HepG2 (cell line): ENCODE data around the gene PRMT5. TPM values are rescaled to one million over a fixed set of nuclear protein-coding genes. Genes with fewer than 3 reads are reported as not detected.

Experiments used
- ATAC-seq: fragments of 200-7000 bp; cut with Tn5 transposase; 3 replicates; pipeline ENCODE4 v1.9.1; 2020; ENCODE audit warnings: mild to moderate bottlenecking, moderate library complexity
- BruUV-seq: library from RNA; stranded (reverse); fragments of 400-500 nt; replicated peaks from 2 replicates; lab custom pipeline; 2021; lab: Mats Ljungman, UMichigan
- CTCF ChIA-PET: fragments of 300-600 bp; formaldehyde crosslinking; extraction: SDS; loops from one replicate; lab custom pipeline; 2021; ENCODE audit warnings: low total read pairs, inconsistent platforms, low intra/inter-chr PET ratio; lab: Yijun Ruan, JAX
- POLR2A ChIA-PET: fragments of 350-600 bp; sonication (Branson Sonifier 250); formaldehyde crosslinking; loops from one replicate; lab custom pipeline; 2020; ENCODE audit warnings: antibody characterized with exemption, inconsistent platforms; lab: Yijun Ruan, JAX
- DNase-seq: peaks from one replicate; pipeline ENCODE4 v3.0.0-alpha.2; 2015; ENCODE audit warnings: low spot score
- FAIRE-seq: peaks from 3 replicates; lab custom pipeline; 2011; peaks lifted over from hg19 to GRCh38; lab: Jason Lieb, UNC
- H2AFZ ChIP-seq: one replicate; pipeline ENCODE4 v1.6.1; 2011; ENCODE audit warnings: low read length, inconsistent platforms
- H3K27ac ChIP-seq: fragments of 300-600 bp; 3 replicates; pipeline ENCODE4 v1.8.0; 2011; ENCODE audit warnings: mixed run types, mild to moderate bottlenecking, mixed read lengths, low read length, inconsistent platforms; ENCODE audit not compliant: insufficient read depth; ENCODE audit errors: extremely low read length
- H3K27me3 ChIP-seq, 2 experiments: fragments of 200-600 bp in 1 of 2; 2 replicates in 1 of 2; 3 replicates in 1 of 2; pipeline versions ENCODE4 v1.6.0 to v1.8.0; 2011; ENCODE audit warnings: low read length in 2 of 2, mild to moderate bottlenecking in 2 of 2, moderate library complexity in 2 of 2, inconsistent platforms in 1 of 2; ENCODE audit not compliant: insufficient read depth in 2 of 2, control insufficient read depth in 1 of 2
- H3K36me3 ChIP-seq, 2 experiments: fragments of 200-600 bp in 1 of 2; replicated peaks in 1 of 2; 2 replicates in 1 of 2; 3 replicates in 1 of 2; pipeline versions ENCODE4 v1.5.1 to v1.8.0; 2011; ENCODE audit warnings: low read length in 2 of 2, inconsistent platforms in 1 of 2; ENCODE audit not compliant: insufficient read depth in 2 of 2, control insufficient read depth in 1 of 2
- H3K4me1 ChIP-seq: 2 replicates; pipeline ENCODE4 v1.5.1; 2012; ENCODE audit warnings: low read length, inconsistent platforms; ENCODE audit not compliant: insufficient read depth
- H3K4me2 ChIP-seq: 2 replicates; pipeline ENCODE4 v1.6.0; 2011; ENCODE audit warnings: low read depth, low read length, inconsistent platforms
- H3K4me3 ChIP-seq, 3 experiments: fragments of 200-600 bp in 1 of 3; sonication (generic), shearing (Covaris generic) in 1 of 3; replicated peaks in 1 of 3; 2 replicates each; pipeline ENCODE4 v1.5.1; 2011 to 2016; ENCODE audit warnings: low read length in 3 of 3, inconsistent platforms in 2 of 3, low read depth in 2 of 3, mild to moderate bottlenecking in 2 of 3, control low read depth in 1 of 3, mixed read lengths in 1 of 3; ENCODE audit not compliant: insufficient read depth in 1 of 3
- H3K79me2 ChIP-seq: one replicate; pipeline ENCODE4 v1.6.1; 2011; ENCODE audit warnings: low read length, inconsistent platforms; ENCODE audit not compliant: insufficient read depth
- H3K9ac ChIP-seq: 2 replicates; pipeline ENCODE4 v1.6.0; 2011; ENCODE audit warnings: mild to moderate bottlenecking, low read depth, low read length, inconsistent platforms; ENCODE audit not compliant: insufficient read depth
- H3K9me3 ChIP-seq: 2 replicates; pipeline ENCODE4 v1.5.1; 2012; ENCODE audit warnings: mild to moderate bottlenecking, low read length
- H4K20me1 ChIP-seq: 2 replicates; pipeline ENCODE4 v1.6.0; 2011; ENCODE audit warnings: inconsistent platforms, mild to moderate bottlenecking, low read length, moderate library complexity; ENCODE audit not compliant: insufficient read depth
- ASH2L ChIP-seq: fragments of 300-600, 200-600 bp; sonication (generic); IDR thresholded peaks from 2 replicates; pipeline ENCODE4 v1.7.0; 2017; ENCODE audit warnings: low read depth, mild to moderate bottlenecking, moderate library complexity, mixed read lengths, low read length; ENCODE audit not compliant: insufficient read length
- KAT7 ChIP-seq: IDR thresholded peaks from 2 replicates; pipeline ENCODE4 v1.6.1; 2018; ENCODE audit warnings: borderline replicate concordance, missing compliant biosample characterization
- MAFG ChIP-seq: sonication (generic); formaldehyde crosslinking; IDR thresholded peaks from 2 replicates; pipeline ENCODE4 v1.5.1; 2020; ENCODE audit warnings: mild to moderate bottlenecking, missing genetic modification reagents
- MEIS1 ChIP-seq: sonication (generic); formaldehyde crosslinking; IDR thresholded peaks from 2 replicates; pipeline ENCODE4 v1.9.0; 2021; ENCODE audit warnings: mild to moderate bottlenecking, missing genetic modification reagents, moderate library complexity, borderline replicate concordance
- NR2C2 ChIP-seq: sonication (generic); formaldehyde crosslinking; IDR thresholded peaks from 2 replicates; pipeline ENCODE4 v1.4.0; 2020; ENCODE audit warnings: missing genetic modification reagents, mild to moderate bottlenecking, moderate library complexity, borderline replicate concordance
- RCOR2 ChIP-seq: IDR thresholded peaks from 2 replicates; pipeline ENCODE4 v1.6.1; 2016; ENCODE audit warnings: missing biosample characterization, missing genetic modification reagents
- ZNF564 ChIP-seq: sonication (generic); formaldehyde crosslinking; IDR thresholded peaks from 2 replicates; pipeline ENCODE4 v1.8.1; 2023; ENCODE audit warnings: mild to moderate bottlenecking, missing genetic modification reagents
- ZSCAN21 ChIP-seq: sonication (generic); formaldehyde crosslinking; IDR thresholded peaks from 2 replicates; pipeline ENCODE4 v1.8.0; 2022; ENCODE audit warnings: mild to moderate bottlenecking, missing genetic modification reagents, moderate library complexity, borderline replicate concordance
- ZSCAN31 ChIP-seq: sonication (generic); formaldehyde crosslinking; IDR thresholded peaks from 2 replicates; pipeline ENCODE4 v1.5.0; 2020; ENCODE audit warnings: low read depth, mild to moderate bottlenecking, missing genetic modification reagents
- WGBS: methylation state at CpG from one replicate; pipeline ENCODE4 v1.1.6; 2017; ENCODE audit warnings: low lambda C conversion rate; 5-methylcytosine and 5-hydroxymethylcytosine counted together
- in situ Hi-C: cut with HindIII; loops from 2 replicates; pipeline ENCODE4 v1.10.0; 2017; ENCODE audit warnings: low pct_unique_long_range_greater_than_20kb; ENCODE audit not compliant: extremely low pct_ligation_motif_present
- intact Hi-C: fragments of 100-400 bp; cut with micrococcal nuclease; formaldehyde crosslinking; loops from one replicate; pipeline ENCODE4 v1.10.0; 2022; ENCODE audit not compliant: unreplicated experiment
- polyA plus RNA-seq, 8 experiments: library from polyadenylated mRNA; depleted of rRNA in 3 of 8; stranded (reverse) in 7 of 8; unstranded in 1 of 8; fragments of >200 nt; fragmentation: Illumina TruSeq in 4 of 8; extraction: Trizol in 4 of 8; gene quantifications; 2 replicates each; pipeline versions ENCODE4 v1.2.1 to v1.2.3, GENCODE V29; 2011 to 2016; ENCODE audit warnings: low read depth in 4 of 8, missing spikeins in 1 of 8, mixed read lengths in 1 of 8; ENCODE audit not compliant: insufficient read depth in 1 of 8
- total RNA-seq, 5 experiments: library from RNA; depleted of rRNA; stranded (reverse); fragments of >200 nt; fragmentation: Illumina TruSeq; extraction: Trizol; gene quantifications; 2 replicates each; pipeline ENCODE4 v1.2.3, GENCODE V29; 2016; ENCODE audit warnings: low read depth in 1 of 5
- TF ChIP-seq, protein P1 (sequence below): sonication (generic); formaldehyde crosslinking; IDR thresholded peaks from 2 replicates; pipeline ENCODE4 v1.5.1; 2020; ENCODE audit warnings: missing genetic modification reagents, mild to moderate bottlenecking, borderline replicate concordance
- TF ChIP-seq, protein P2 (sequence below): sonication (generic); formaldehyde crosslinking; IDR thresholded peaks from 2 replicates; pipeline ENCODE4 v1.4.0; 2020; ENCODE audit warnings: missing genetic modification reagents, borderline replicate concordance

The PRMT5 gene
- total and polyA plus RNA-seq, 2 of the 13 experiments (the other 11 are each of a cell fraction or from before 2014, with no cell fraction given): 210 to 354 TPM

- TF ChIP-seq MEIS1 (CRISPR knock-in tag) (0 out of 2 replicates have a peak, but pooled peaks have one; percentile 12), ZNF564 (CRISPR knock-in tag) (peak; percentile 87; the same call in 1 of the 2 replicates), KAT7 (CRISPR knock-in tag) (peak; percentile 94)
- TF ChIP-seq, protein P1, sequence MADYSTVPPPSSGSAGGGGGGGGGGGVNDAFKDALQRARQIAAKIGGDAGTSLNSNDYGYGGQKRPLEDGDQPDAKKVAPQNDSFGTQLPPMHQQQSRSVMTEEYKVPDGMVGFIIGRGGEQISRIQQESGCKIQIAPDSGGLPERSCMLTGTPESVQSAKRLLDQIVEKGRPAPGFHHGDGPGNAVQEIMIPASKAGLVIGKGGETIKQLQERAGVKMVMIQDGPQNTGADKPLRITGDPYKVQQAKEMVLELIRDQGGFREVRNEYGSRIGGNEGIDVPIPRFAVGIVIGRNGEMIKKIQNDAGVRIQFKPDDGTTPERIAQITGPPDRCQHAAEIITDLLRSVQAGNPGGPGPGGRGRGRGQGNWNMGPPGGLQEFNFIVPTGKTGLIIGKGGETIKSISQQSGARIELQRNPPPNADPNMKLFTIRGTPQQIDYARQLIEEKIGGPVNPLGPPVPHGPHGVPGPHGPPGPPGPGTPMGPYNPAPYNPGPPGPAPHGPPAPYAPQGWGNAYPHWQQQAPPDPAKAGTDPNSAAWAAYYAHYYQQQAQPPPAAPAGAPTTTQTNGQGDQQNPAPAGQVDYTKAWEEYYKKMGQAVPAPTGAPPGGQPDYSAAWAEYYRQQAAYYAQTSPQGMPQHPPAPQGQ (CRISPR knock-in tag): peak; percentile 80; the same call in 1 of the 2 replicates
These were observed 37.0 kb upstream of the PRMT5 start (continued) for GRCh38 chr14:22965916-22966782.

GRCh38 chr14:22962061-22962676 lies 33.0 kb upstream of the PRMT5 start:
- Histone ChIP-seq H3K4me3 (no peak overlapping the region), H3K4me1 (peaks cover 54% of the 10 kb centered on the region), H2AFZ (no peak overlapping the region), H3K36me3 (no peaks in the 10 kb centered on the region), H3K79me2 (no peaks in the 10 kb centered on the region), H3K27me3 (no peaks in the 10 kb centered on the region), H3K4me2 (no peak overlapping the region), H4K20me1 (no peaks in the 10 kb centered on the region), H3K27ac (no peak overlapping the region), H3K9me3 (no peaks in the 10 kb centered on the region), H3K9ac (no peak overlapping the region)
- DNase-seq: no peak
- no peak for FAIRE-seq
- 57% methylated on average over 6 of the region's 6 CpGs for WGBS
- no peak for ATAC-seq
- ChIA-PET POLR2A (interaction anchor here (1.6 to 26.8 kb wide), 4 partner anchors 15 to 45 kb away, joined by 3 to 1670 read pairs (median 14); partner anchors contain the start of genes AJUBA and PRMT5), CTCF (no interaction called here)
- intact Hi-C loops (no loop called here), in situ Hi-C loops (no loop called here)
- BruUV-seq: no TSS peak
- TF ChIP-seq ZSCAN21 (CRISPR knock-in tag) (peak; percentile 84; the same call in 1 of the 2 replicates), RCOR2 (CRISPR knock-in tag) (0 out of 2 replicates have a peak, but pooled peaks have one; percentile 28), MAFG (CRISPR knock-in tag) (no peak), NR2C2 (no peak), ZSCAN31 (CRISPR knock-in tag) (no peak), ASH2L (no peak)
- TF ChIP-seq, protein P2, sequence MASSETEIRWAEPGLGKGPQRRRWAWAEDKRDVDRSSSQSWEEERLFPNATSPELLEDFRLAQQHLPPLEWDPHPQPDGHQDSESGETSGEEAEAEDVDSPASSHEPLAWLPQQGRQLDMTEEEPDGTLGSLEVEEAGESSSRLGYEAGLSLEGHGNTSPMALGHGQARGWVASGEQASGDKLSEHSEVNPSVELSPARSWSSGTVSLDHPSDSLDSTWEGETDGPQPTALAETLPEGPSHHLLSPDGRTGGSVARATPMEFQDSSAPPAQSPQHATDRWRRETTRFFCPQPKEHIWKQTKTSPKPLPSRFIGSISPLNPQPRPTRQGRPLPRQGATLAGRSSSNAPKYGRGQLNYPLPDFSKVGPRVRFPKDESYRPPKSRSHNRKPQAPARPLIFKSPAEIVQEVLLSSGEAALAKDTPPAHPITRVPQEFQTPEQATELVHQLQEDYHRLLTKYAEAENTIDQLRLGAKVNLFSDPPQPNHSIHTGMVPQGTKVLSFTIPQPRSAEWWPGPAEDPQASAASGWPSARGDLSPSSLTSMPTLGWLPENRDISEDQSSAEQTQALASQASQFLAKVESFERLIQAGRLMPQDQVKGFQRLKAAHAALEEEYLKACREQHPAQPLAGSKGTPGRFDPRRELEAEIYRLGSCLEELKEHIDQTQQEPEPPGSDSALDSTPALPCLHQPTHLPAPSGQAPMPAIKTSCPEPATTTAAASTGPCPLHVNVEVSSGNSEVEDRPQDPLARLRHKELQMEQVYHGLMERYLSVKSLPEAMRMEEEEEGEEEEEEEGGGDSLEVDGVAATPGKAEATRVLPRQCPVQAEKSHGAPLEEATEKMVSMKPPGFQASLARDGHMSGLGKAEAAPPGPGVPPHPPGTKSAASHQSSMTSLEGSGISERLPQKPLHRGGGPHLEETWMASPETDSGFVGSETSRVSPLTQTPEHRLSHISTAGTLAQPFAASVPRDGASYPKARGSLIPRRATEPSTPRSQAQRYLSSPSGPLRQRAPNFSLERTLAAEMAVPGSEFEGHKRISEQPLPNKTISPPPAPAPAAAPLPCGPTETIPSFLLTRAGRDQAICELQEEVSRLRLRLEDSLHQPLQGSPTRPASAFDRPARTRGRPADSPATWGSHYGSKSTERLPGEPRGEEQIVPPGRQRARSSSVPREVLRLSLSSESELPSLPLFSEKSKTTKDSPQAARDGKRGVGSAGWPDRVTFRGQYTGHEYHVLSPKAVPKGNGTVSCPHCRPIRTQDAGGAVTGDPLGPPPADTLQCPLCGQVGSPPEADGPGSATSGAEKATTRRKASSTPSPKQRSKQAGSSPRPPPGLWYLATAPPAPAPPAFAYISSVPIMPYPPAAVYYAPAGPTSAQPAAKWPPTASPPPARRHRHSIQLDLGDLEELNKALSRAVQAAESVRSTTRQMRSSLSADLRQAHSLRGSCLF (CRISPR knock-in tag): no peak
